Calu3 (cell line): ENCODE data around the gene SMAD5. TPM values are rescaled to one million over a fixed set of nuclear protein-coding genes. Genes with fewer than 3 reads are reported as not detected.

ENCODE experiments used
- Bru-seq: library from RNA; stranded (reverse); fragments of 400-500 nt; gene quantifications from one replicate; lab custom pipeline; 2021; lab: Mats Ljungman, UMichigan
- BruChase-seq, 2 experiments: library from RNA; stranded (reverse); fragments of 400-500 nt; gene quantifications; one replicate each; lab custom pipeline; 2021; lab: Mats Ljungman, UMichigan
- BruUV-seq: library from RNA; stranded (reverse); fragments of 400-500 nt; replicated peaks from 2 replicates; lab custom pipeline; 2021; lab: Mats Ljungman, UMichigan
- CTCF ChIA-PET: fragments of 300-600 bp; sonication (Branson Sonifier 250); formaldehyde crosslinking; loops from one replicate; lab custom pipeline; 2022; ENCODE audit warnings: antibody characterized with exemption; lab: Charles Lee
- DNase-seq: peaks from one replicate; pipeline ENCODE4 v3.0.0; 2022
- H3K27ac Mint-ChIP-seq: one replicate; pipeline ENCODE4 v1.8.0; 2022; ENCODE audit warnings: mixed read lengths; ENCODE audit not compliant: unreplicated experiment
- H3K27me3 Mint-ChIP-seq: one replicate; pipeline ENCODE4 v1.8.0; 2022; ENCODE audit warnings: mixed read lengths; ENCODE audit not compliant: unreplicated experiment
- H3K36me3 Mint-ChIP-seq: one replicate; pipeline ENCODE4 v1.8.0; 2022; ENCODE audit warnings: mild to moderate bottlenecking, moderate library complexity, mixed read lengths; ENCODE audit not compliant: insufficient read depth, unreplicated experiment
- H3K4me1 Mint-ChIP-seq: one replicate; pipeline ENCODE4 v1.8.0; 2022; ENCODE audit warnings: mild to moderate bottlenecking, low read depth, mixed read lengths; ENCODE audit not compliant: unreplicated experiment
- H3K4me3 Mint-ChIP-seq: one replicate; pipeline ENCODE4 v1.8.0; 2022; ENCODE audit warnings: mild to moderate bottlenecking, low read depth, moderate library complexity, mixed read lengths; ENCODE audit not compliant: unreplicated experiment
- H3K9me3 Mint-ChIP-seq: one replicate; pipeline ENCODE4 v1.8.0; 2022; ENCODE audit warnings: low read depth, mixed read lengths; ENCODE audit not compliant: unreplicated experiment
- intact Hi-C: fragments of 100-400 bp; cut with micrococcal nuclease; formaldehyde crosslinking; loops from one replicate; pipeline ENCODE4 v1.10.0; 2022; ENCODE audit not compliant: unreplicated experiment
- long read RNA-seq: library from polyadenylated mRNA; stranded (forward); transcript quantifications from one replicate; pipeline ENCODE4 v2.0.0, GENCODE V29; 2022
- total RNA-seq: library from RNA; stranded (reverse); gene quantifications from 2 replicates; pipeline ENCODE4 v1.2.3, GENCODE V29; 2022
- TF ChIP-seq, protein P1 (sequence below): fragments of 200-600 bp; IDR thresholded peaks from one replicate; pipeline ENCODE4 v1.8.0; 2022; ENCODE audit warnings: antibody characterized with exemption; ENCODE audit not compliant: unreplicated experiment

Gene SMAD5
- 93.1 and 94.2 TPM in 2 replicates for total RNA-seq
- percentile 95 among the genes with signal in this experiment for Bru-seq, nascent RNA
- percentile 90 among the genes with signal in this experiment for BruChase-seq, experiment 1, labeled RNA remaining after a 6-hour chase
- BruChase-seq, experiment 2, labeled RNA remaining after a 2-hour chase = percentile 95 among the genes with signal in this experiment
- long read RNA-seq, full-length matches to known transcripts = 13 of 23 reads
- long read RNA-seq, partial matches to known transcripts = 2 of 23 reads
- long read RNA-seq, other reads (novel, unspliced or antisense) = 8 of 23 reads

DNA sequence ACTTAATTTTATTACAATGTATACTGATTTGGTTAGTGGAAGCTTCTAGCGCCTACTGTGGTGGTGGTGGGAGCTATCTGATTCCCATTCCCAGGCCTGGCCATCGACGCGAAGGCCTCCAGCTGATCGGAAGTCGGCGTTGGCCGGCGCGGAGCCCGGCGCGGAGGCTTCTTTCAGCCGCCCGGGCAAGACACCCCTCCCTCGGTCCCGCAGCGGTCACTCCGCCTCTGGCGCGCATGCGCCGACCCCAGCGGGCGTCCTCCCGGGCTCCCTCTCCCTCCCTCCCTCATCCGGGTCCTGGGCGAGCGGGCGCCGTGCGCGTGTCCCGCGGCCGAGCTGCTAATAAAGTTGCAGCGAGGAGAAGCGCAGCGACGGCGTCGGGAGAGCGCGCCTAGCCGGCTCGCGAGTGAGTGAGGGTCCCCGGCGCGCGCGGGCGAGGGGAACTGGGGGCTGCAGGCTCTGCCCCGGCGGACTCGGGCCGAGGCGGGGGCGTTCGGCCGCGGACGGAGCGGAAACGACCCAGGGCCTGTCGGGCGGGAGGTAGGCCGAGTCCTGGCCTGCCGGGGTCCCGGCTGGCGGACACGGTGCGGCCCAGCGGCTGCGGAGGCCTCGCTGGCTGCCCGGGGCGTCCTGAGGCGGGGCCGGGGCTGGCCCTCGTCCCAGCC is at the start of gene SMAD5:
SMAD5 (plus strand) TSS at position 289 of the 665 bp plus-strand sequence. CDS start 20,916 bp downstream, outside the sequence.
- peak; percentile 99 for DNase-seq
- H3K9me3 Mint-ChIP-seq = no peaks in the 10 kb centered on the region
- intact Hi-C loops = loop anchor here (2.0 kb wide), 1 partner anchor 50 kb away; no protein-coding TSS in a partner anchor
- TF ChIP-seq, protein P1, sequence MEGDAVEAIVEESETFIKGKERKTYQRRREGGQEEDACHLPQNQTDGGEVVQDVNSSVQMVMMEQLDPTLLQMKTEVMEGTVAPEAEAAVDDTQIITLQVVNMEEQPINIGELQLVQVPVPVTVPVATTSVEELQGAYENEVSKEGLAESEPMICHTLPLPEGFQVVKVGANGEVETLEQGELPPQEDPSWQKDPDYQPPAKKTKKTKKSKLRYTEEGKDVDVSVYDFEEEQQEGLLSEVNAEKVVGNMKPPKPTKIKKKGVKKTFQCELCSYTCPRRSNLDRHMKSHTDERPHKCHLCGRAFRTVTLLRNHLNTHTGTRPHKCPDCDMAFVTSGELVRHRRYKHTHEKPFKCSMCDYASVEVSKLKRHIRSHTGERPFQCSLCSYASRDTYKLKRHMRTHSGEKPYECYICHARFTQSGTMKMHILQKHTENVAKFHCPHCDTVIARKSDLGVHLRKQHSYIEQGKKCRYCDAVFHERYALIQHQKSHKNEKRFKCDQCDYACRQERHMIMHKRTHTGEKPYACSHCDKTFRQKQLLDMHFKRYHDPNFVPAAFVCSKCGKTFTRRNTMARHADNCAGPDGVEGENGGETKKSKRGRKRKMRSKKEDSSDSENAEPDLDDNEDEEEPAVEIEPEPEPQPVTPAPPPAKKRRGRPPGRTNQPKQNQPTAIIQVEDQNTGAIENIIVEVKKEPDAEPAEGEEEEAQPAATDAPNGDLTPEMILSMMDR = no peak
- peaks cover 24% of the 10 kb centered on the region for H3K36me3 Mint-ChIP-seq
- H3K4me3 Mint-ChIP-seq = peak within 1 kb of the TSS; percentile 99
- peak within 1 kb of the TSS; percentile 95 for H3K27ac Mint-ChIP-seq
- no TSS peak for BruUV-seq
- no peaks in the 10 kb centered on the region for H3K27me3 Mint-ChIP-seq
- H3K4me1 Mint-ChIP-seq = peaks cover 31% of the 10 kb centered on the region
- CTCF ChIA-PET = interaction anchor here (0.9 to 2.8 kb wide), 2 partner anchors 9 to 23 kb away, joined by 3 to 13 read pairs; no protein-coding TSS in a partner anchor

DNA sequence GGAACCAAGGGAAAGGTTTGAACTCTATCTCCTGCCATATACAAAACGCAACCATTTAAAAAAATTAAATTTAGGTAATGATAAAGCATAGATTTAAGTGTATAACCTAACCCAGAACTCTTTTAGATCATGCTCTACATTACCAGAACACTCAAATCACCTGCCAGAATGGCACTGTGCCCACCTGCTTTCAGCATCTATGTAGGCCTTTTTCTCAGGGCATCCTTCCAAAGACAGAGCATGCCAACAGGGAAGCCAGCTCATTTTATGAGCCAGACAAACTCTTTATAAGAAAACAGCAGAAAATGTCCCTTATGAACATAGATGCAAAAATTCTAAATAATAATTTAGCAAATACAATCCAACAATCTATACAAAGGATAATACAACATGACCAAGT is 47.9 kb upstream of the SMAD5 start:
- CTCF ChIA-PET = interaction anchor here (0.9 kb wide), 1 partner anchor 39 kb away, joined by 3 read pairs; no protein-coding TSS in a partner anchor
- H3K27me3 Mint-ChIP-seq = no peaks in the 10 kb centered on the region
- intact Hi-C loops = loop anchor here (5.0 kb wide), 1 partner anchor 38 kb away; no protein-coding TSS in a partner anchor
- no peaks in the 10 kb centered on the region for H3K9me3 Mint-ChIP-seq
- no peak overlapping the region for H3K27ac Mint-ChIP-seq
- H3K4me3 Mint-ChIP-seq = no peak overlapping the region
- peaks cover 20% of the 10 kb centered on the region for H3K4me1 Mint-ChIP-seq
- BruUV-seq = no TSS peak
- TF ChIP-seq, protein P1 = no peak
- peaks cover 13% of the 10 kb centered on the region for H3K36me3 Mint-ChIP-seq
- no peak for DNase-seq

DNA sequence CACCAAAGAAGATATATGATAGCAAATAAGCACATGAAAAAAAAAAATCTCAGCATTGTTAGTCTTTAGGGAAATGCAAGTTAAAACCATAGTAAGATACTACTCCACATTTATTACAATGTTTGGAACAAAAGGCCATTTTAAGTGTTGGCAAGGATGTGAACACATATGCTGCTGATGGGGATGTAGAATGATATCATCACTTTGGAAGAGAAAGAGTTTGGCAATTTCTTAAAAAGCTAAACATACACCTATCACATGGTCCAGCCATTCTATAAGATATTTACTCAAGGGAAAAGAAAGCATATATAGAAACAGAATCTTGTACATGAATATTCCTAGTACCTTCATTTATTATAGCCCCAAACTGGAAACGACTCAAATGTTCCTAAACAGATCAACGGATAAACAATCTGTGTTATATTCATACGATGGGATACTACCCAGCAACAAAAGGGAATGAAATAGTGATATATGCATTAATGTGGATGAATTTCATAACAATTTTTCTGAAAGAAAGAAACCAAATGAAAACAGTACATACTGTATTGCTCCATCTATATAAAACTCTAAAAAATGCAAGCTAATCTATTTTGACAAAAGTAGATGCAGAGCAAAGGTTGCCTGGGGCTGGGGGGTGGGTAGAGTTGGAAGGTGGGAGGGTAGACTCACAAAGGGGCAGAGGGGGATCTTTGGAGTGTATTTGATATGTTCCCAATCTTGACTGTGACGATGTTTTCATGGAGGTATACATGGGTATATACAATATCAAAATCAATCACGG is 45.7 kb upstream of the SMAD5 start:
- no peak overlapping the region for H3K27ac Mint-ChIP-seq
- no peaks in the 10 kb centered on the region for H3K9me3 Mint-ChIP-seq
- BruUV-seq = no TSS peak
- no peak for DNase-seq
- no peaks in the 10 kb centered on the region for H3K36me3 Mint-ChIP-seq
- H3K4me3 Mint-ChIP-seq = no peak overlapping the region
- CTCF ChIA-PET = interaction anchor here (0.6 to 1.4 kb wide), 3 partner anchors 8 to 718 kb away, joined by 4 to 14 read pairs (median 5); no protein-coding TSS in a partner anchor
- intact Hi-C loops = no loop called here
- H3K4me1 Mint-ChIP-seq = peaks cover 28% of the 10 kb centered on the region
- TF ChIP-seq, protein P1 = no peak
- no peaks in the 10 kb centered on the region for H3K27me3 Mint-ChIP-seq
